PC-9 (cell line): Measurements from ENCODE around the gene GAS2L1.

Experiments used
- EZH2 ChIP-seq: fragments of 200-600 bp; sonication (generic); IDR thresholded peaks from 2 replicates; pipeline ENCODE4 v1.8.0; 2017; ENCODE audit warnings: antibody characterized with exemption, low read depth
- TF ChIP-seq, protein P1 (sequence below): fragments of 200-600 bp; sonication (generic); conservative IDR thresholded peaks from 2 replicates; pipeline ENCODE4 v1.6.1; 2017; ENCODE audit warnings: mixed run types, antibody characterized with exemption, mild to moderate bottlenecking, moderate library complexity

DNA sequence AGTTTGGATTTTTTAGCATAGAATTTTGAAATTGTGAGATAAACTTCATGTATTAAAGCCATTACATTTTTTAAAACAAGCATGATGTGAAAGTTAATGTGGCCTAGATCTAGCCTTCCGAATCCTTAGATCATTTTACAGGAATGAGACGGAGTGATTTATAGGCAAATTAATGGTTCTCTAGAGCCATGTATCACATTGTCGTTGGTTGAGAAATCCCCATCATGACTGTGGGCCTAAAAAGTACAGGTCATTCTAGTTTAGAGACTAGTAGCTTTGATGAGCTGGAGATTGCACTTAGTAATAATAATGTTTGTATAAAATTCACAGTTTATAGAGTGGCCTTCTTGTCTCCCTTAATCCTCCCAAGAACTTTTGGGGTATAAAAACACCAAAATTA lies 31.3 kb upstream of the GAS2L1 start:
- TF ChIP-seq, protein P1, sequence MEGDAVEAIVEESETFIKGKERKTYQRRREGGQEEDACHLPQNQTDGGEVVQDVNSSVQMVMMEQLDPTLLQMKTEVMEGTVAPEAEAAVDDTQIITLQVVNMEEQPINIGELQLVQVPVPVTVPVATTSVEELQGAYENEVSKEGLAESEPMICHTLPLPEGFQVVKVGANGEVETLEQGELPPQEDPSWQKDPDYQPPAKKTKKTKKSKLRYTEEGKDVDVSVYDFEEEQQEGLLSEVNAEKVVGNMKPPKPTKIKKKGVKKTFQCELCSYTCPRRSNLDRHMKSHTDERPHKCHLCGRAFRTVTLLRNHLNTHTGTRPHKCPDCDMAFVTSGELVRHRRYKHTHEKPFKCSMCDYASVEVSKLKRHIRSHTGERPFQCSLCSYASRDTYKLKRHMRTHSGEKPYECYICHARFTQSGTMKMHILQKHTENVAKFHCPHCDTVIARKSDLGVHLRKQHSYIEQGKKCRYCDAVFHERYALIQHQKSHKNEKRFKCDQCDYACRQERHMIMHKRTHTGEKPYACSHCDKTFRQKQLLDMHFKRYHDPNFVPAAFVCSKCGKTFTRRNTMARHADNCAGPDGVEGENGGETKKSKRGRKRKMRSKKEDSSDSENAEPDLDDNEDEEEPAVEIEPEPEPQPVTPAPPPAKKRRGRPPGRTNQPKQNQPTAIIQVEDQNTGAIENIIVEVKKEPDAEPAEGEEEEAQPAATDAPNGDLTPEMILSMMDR: no peak
- TF ChIP-seq EZH2: no peak
